Stromal cell of bone marrow (primary cell): ENCODE results near the gene TNIP2.
A peak's percentile ranks its signal among the peaks of the same experiment; 100 is the strongest.

ENCODE experiments used
- DNase-seq: peaks from one replicate; pipeline ENCODE4 v3.0.0-alpha.2; 2012; ENCODE audit warnings: low read depth

TNIP2 gene, protein sequence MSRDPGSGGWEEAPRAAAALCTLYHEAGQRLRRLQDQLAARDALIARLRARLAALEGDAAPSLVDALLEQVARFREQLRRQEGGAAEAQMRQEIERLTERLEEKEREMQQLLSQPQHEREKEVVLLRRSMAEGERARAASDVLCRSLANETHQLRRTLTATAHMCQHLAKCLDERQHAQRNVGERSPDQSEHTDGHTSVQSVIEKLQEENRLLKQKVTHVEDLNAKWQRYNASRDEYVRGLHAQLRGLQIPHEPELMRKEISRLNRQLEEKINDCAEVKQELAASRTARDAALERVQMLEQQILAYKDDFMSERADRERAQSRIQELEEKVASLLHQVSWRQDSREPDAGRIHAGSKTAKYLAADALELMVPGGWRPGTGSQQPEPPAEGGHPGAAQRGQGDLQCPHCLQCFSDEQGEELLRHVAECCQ

DNA sequence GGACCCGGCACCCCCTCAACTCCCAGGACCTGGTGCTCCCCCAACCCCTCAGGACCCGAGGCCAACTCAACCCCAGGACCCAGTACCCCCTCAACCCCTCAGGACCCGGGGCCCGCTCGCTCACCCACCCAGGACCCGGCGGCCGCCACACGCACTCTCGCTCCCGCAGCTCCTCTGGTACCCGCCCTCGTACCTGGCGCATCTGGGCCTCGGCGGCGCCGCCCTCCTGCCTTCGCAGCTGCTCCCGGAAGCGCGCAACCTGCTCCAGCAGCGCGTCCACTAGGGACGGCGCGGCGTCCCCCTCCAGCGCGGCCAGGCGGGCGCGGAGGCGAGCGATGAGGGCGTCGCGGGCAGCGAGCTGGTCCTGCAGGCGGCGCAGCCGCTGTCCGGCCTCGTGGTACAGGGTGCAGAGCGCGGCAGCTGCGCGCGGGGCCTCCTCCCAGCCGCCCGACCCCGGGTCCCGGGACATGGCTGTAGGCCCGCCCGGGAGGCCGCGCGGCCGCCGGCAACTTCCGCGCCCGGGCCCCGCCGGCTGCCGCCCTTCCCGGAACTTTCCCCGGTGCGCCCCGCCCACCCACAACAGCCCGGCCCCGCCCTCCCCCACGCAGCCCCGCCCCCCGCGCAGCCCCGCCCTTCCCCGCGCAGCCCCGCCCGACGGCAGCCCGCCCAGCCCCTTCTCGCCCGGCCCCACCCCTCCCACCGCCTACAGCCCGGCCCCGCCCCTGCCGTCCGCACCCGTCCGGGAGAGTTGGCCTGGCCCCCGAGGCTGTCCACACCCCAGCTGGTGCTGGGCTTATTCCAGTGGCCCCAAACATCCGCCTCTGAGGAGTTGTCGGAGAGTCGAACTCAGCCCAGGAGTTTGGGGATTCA is at the start of gene TNIP2:
Gene TNIP2 (minus strand): TSS at position 516 of the 870 bp plus-strand sequence. CDS start 47 bp downstream, at position 469.
- DNase-seq, result peak; percentile 55

DNA sequence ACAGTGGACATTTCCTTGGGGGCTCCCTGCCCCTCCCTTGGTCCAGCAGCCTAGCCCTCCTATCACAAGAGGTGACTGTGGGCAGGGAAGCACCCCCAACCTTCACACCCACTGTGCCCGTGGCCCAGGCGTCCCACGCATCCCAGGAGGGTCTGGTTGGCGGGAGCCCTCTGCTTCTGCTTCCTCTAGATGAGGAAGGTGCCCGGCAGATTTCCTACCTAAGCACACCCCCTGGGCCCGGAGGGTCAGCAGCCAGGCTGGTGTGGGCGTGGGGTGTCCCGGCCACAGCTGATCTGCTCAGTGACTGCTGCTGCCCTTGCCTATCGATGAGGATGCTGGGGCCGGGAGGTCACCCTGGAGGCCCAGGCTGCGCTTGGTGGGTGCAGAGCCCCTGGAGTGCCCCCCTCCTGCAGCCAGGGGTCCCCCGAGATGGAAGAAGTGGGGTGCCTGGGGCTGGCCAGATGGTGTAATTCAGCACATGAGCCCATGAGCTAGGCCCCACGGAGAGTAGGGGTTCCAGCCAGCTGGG is 48.9 kb upstream of the TNIP2 start:
- no peak for DNase-seq

DNA sequence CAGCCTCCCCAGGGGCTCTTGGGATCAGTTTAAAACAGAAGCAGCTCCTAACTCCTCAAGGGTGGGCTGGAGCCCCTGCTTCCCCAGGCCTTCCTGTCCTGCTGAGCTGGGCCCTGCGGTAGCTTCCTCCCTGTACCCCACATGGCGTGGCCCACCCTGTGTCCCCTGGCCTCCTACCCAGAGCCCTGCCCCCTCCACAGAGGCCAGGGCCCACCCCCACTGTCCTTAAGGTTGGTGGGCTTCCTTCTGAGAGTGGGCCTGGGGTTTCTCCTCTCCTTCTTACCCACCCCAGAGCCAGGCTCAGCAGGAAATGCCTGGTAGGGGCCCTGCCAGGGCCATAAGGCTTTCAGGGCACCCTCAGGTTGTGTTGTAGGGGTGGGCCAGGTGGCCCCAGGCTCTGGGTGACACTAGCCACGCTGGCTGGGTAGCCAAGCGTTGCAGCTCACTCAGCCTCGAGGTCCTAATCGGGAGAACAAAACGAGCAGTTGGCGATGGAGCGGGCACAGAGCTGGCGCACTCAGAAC is 48.4 kb upstream of the TNIP2 start:
- no peak for DNase-seq

DNA sequence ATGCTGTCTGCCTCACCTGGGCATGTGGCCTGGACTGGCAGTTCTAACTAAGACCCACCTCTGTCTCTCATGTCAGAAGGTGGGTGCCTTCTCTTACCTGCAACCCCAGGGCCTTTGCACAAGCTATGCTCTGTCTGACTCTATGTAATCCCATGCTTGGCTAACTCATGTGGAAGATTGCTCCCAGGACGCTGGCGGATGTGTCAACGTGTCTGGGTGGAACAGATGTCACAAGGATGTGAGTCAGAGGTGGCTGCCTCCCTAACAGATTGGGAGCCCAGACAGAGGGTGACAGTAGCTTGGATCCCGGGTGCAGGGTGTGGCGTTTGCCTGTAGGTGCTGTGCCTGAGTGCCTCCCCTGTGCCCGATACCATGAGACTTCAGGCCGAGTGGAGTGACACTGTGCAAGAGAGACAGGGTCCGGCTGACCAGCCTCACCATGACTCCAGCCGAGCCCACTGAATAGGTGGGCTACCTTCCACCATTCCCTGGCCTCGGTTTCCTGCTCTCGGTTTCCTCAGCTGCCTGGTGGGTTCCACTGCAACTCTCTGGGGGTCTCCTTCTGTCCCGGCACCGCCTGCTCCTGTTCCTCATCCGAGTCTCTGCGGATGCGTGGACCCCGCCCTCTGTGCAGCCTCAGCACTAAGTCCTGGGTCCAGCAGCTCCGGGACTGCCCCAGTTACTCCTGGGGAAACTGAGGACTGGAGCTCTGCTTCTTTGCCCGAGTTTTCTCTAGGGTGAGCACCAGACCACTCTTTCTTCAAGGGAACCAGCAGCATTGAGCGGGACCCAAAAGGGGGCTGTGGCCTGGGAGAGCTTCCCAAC is 47.7 kb upstream of the TNIP2 start:
- no peak for DNase-seq

DNA sequence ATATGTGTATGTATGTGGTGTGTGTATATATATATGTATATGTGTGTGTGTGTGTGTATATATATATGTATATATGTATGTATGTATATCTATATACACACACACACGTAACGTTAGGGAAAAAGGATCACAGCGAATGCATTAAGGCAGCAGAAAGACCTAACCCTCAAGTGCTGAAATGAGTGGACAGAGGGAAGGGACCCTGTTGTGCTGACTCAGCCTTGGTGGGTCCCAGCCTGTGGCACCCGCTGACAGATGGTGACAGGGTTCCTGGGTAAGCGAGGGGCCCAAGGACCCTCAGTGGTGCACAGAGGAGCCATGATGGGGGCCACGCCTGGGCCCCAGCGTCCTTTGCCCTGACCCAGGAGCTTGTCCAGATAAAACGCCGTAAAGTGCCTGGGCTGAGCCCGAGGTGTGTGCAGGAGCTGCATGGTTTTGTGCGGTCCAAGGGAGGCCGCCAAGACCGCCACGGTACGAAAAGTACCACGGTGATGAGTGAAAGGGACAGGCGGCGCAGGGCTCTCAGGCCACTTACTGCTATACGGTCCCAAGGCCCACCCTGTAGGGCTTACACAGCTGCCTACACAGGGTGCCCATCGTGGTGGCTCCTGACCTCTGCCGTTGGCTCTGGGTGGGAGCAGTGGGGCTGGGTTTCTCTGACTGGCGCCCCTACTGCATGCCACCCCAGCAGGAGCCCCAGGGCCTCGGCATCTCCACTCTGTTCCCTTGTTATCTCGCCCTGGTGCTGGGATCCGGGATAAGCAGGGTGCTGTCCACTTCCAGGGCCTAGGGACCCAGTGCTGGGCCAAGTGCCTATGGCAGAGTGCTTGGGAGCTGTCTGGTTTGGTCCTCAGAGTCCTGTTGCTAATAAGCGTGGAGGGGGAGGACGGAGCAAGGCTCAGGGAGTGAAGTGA is 46.7 kb upstream of the TNIP2 start:
- no peak for DNase-seq

DNA sequence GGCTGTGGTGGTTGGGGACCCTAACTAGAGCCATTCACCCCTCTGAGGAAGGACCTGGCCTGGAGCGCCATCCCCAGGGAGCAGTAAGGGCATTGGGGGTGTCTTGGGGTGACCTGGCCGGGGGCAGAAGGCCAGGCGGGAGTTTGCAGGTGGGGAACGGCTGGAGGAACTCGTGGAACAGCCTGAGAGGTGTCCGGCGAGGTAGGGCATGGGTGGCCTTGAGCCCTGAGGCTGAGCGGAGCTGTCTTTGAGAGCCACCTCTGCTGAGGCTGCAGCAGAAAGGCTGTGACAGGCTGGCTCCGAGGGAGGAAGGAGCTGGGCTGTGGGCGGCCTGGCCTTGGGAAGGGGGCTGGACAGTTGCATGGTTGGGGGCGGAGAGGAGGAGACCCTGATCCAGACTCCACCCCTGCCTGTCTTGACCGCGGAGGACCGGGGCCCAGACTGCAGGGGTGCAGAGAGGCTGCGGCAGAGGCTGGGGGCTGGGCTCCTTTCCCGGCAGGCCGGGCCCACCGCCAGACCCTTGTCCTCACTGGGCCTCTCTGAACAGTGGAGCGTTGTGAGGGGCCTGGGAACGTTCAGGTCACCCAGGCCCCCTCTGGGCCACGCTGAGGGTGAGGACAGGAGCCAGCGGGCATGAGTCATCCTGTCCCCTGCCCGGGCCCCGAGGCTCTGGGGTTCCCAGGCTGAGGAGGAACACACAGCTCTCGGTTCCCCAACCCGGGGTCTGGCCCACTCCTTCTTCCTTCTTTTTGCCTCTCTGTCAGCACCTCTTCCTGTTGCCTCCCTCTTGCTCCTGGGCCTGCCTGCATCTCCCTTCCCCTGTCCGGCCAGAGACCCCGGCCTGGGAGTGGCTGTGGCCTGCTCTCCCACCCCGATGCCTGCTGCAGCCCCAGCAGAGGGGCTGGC is 44.8 kb upstream of the TNIP2 start:
- no peak for DNase-seq

DNA sequence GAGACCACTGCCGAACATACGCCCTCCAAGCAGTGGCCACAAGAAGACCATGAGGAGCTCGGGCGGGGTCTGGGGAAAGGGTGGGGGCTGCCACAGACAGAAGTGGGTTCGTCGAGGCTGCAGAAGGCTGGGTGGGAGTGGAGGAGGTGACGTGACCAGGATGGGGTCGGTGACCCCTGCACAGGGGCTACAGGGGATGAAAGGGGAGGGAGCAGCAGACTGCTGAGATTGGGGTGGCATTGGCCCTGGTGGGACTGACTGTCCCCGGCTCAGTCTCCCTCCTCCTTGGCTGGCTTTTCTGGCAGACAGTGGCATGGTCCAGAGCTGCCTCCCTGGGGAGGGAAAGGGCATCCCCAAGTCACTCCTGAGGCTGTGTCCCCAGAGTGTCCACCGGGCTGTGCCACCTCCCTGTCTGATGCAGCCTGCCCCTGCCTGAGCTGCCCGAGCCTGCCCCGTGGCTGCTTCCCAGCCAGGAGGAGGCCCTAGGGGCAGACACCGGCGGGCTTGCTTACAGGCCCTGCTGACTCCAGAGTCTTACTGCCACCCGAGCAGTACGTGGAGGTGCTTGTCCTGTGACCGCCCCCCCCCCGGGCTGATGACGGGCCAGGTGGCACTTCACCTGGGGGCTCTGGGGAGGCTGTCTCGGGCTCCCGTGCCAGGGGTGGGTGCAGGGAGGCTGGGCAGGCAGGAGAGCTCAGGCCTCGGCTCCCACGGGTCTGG is 44.0 kb upstream of the TNIP2 start:
- no peak for DNase-seq

DNA sequence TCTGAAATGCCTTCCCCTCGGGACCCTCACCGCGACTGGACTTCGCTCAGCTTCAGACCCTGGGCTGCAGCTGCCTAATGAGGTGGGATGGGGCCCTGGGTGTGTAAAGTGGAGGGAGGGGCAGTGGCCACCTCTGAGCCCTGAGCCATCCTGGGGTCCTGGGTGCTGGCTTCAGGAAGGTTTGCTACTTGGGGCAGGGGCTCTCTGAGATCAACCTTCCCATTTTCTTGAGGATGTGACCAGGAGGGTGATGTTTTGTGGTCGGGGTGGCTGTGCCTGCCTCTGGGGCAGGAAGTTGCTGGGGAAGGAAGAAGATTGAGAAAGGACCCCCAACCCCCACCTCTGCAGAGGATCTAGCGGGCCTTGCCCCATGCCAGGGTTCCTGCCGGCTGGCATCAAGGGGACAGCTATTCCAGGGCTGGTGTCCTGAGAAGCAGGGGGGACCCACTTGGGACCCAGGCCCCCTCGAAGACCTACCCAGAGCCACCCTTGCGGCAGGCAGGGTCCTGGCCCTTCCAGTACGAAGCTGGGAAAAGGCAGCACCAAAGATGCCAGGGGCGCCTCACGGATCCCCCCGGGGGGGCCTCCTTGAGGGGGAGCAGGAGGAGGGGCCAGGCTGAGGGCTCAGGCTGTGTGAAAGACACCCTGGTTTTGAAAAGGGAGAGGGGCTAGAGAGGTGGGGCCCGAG is 43.2 kb upstream of the TNIP2 start:
- DNase-seq, result no peak

DNA sequence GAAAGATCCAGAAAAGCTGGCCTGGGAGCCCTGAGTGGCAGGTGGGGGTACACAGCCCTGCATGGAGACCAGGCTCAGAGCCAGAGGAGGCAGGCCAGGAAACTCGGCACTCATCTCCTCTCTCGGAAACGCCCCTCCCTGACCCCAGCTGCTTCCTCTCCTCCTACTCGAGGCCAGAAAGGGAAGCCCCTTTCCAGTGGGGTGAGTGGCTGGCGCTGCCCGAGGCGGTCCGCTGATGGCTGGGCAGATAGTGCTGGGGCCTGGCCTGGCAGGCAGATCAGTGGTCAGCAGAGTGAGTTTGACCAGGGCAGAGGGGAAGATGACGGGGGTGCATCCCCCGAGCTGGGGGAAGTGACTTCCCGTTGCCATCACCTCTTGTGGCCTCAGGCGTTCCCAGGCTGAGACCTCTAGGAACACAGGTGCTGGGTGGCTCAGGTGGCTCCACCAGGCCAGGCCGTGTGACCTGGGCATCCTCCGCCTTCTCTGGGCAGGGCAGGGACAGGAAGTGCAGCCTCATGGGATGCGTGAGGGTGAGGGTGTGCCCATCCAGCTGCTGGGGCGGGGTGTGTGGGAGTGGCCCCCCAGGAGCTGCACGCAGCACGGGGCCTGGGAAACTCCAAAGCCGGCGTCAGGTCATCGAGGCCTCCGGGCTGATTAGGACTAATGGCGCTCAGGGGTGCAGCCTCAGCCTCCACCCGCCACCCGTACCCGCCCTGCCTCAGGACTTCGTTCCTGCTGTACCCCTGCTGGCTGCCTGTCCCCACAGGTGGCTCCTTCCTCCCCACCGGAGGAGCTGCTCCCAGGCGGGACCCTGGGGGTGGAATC is 42.5 kb upstream of the TNIP2 start:
- no peak for DNase-seq

DNA sequence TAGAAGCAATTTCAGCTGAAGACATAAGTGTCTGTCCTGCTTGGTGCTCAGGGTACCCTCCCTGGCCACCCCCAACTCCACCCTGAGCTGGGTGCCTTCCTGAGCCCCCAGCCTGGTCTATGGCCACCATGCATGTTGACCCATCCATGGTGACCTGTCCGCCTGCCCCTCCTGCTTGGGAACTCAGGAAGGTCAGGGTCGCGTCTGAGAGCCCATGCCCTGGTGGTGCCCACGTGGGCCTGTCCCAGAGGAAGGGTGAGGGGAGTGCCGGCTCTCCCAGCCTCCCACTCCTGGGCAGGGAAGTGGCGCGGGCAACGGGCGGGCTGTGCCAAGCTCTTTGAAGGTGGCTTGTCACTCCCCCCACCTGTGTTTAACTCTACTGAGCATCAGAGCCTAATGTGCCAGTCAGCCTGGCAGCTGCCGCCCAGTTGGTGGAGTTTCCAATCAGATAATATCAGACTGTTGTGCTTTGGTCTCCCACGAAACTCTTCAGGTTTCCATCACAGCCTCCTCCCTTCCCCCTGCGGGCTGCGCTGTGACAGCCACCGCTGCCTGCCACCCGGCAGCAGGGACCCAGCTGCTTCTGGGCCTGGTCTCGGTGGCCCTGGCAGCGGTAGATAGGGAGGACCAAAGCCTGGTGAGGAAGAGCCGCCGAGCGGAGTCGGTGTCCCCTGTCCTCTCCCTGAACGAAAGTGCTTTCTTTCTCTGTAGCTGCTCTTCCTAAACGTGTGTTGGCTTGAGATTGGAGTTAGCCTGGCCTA is 41.6 kb upstream of the TNIP2 start:
- no peak for DNase-seq

DNA sequence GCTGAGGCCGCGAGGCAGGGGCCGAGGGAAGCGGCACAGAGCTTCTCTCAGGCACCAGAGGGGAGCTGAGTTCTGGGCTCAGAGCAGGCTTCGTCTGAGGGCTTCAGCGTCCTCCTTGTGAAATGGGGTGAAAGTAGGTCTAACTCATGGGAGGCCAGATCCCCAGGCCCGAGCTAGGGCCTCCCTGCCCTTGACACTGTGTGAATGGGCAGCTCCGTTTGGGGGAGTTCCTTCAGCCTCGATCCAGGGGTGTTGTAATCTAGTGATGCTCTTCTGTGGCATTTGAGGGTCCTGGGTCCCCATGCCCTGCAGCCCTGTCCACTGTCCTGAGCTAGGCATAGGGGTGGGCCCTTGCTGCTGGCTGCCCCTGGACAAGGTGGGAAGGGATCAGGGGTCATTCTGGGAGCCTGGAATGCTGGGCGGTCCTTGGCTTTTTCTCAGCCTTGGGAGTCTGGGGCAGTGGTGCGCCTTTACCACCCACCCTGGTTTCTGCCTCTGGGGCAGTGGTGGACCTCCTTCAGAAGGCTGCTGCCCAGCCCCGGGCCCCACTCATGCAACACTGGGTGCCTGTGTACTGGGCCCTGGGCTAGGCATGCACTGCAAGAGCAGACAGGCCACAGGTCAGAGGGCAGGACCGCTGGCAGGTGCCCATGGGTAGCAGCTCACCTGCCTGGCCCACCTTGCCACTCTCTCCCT is 40.9 kb upstream of the TNIP2 start:
- no peak for DNase-seq

DNA sequence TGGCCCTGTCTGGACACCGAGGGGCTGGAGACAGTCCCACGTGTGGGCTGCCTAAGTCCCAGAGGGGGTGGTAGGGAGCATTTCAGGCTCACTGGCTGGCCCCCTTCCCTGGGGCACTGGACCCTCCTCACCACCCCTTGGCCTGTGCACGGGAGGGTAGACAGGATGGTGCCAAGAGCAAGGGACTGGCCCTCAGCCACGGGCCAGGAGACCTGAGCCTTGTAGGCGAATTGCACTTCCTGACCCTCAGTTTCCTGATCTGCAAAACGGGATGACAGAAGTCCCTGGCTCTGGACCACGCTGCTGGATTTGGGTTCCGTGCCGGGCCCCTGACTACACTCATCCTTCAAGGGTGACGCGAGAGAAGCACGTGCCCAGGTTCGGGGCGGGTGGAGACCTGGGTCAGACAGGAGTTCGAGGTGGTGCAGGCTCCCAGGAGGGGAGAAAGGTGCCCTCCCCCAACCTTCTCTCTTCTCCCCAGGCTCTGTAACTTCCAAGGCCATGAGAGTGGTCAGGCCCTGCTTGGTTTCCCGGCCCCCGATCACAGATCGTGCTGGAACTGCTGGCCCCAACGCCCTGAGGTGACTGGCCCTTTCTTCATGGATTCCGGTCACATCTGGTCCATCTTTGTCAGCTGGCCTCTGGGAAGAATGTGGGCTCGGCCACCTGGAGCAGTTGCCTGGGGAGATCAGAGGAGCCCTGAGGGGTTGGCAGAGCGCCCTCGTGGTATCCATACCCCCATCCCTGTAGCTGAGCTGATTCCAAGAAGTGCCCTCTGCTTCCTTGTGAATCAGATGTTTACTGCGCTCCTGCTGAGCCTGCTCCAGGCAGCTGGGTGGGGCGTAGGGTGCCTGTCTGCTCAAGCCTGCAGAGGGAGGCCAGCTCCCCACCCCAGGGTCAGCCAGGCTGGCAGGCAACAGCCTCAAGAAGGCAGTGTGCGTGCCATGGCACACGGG is 40.0 kb upstream of the TNIP2 start:
- no peak for DNase-seq

DNA sequence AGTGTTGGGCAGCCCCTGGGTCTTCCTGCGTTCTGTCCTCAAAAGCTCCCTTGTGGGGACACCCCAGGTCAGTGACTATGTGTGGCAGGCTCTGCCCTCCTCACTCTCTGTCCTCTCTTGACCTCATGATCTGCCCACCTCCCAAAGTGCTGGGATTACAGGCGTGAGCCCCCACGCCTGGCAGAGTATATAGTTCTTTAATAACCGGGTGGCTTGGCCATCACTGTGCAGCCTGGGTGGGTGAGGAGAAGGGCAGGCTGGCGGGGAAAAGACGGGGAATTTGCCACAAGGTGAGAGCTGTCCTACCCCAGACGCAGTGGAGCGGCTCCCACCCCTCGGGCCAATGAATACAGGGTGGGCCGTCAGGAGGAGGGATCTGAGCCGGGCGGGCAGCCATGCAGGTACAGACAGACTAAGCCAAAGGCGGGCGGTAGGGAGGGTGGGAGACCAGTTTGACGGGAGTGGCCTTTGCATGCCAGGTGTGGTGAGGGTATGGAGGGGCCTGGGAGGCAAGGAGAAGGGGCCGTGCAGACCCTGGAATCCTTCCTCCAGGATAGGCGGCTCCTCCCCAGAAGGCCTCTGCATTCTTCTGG is 39.3 kb upstream of the TNIP2 start:
- no peak for DNase-seq
